Heart left ventricle (tissue), 13 donors: Measurements from ENCODE around the gene PRPF6.

Experiments
- POLR2A ChIP-seq, 2 donors: fragments of 450-650 bp; IDR thresholded peaks; one replicate each; pipeline ENCODE4 v1.6.1; 2017; ENCODE audit warnings: antibody characterized with exemption in 2 of 2, mild to moderate bottlenecking in 2 of 2, moderate library complexity in 2 of 2
- TF ChIP-seq, protein P1 (sequence below), 12 donors: fragments of 200-600 bp; sonication (generic) in 4 of 12; IDR thresholded peaks; one replicate each; pipeline versions ENCODE4 v1.5.0 to v1.8.0; 2018 to 2022; ENCODE audit warnings: antibody characterized with exemption in 12 of 12, mild to moderate bottlenecking in 5 of 12
- donor health status: ischemic (EF 13 %, LVEDD 7.1; RV severe dilation, severe dysfunction).
- donor health status: DM: no; HTN: yes; CAD: no.
- donor health status: DM: no; HTN: no; CAD: no.
- donor health status: ischemic (EF 25% LVEDD 6.9; RV normal size, moderate dysfunction).
- donor health status: ischemic (EF 25% LVEDD 5.7; RV mildly dilated, moderate dysfunction).
- donor health status: ischemic (EF 35%, LVEDD 5.7; RV mildly dilated, moderate dysfunction).
- donor health status: nonischemic (EF 11% LVEDD 7.7; RV severe dilation, severe dysfunction).
- donor health status: DM: yes; HTN: yes; CAD: no.
- donor health status: PGD.
- donor health status: ischemic (EF 29% LVEDD 5.4; RV normal size, mild dysfunction).
- donor health status: nonischemic (EF 23%, LVEDD 6.1; RV moderate dilation, normal function).

DNA sequence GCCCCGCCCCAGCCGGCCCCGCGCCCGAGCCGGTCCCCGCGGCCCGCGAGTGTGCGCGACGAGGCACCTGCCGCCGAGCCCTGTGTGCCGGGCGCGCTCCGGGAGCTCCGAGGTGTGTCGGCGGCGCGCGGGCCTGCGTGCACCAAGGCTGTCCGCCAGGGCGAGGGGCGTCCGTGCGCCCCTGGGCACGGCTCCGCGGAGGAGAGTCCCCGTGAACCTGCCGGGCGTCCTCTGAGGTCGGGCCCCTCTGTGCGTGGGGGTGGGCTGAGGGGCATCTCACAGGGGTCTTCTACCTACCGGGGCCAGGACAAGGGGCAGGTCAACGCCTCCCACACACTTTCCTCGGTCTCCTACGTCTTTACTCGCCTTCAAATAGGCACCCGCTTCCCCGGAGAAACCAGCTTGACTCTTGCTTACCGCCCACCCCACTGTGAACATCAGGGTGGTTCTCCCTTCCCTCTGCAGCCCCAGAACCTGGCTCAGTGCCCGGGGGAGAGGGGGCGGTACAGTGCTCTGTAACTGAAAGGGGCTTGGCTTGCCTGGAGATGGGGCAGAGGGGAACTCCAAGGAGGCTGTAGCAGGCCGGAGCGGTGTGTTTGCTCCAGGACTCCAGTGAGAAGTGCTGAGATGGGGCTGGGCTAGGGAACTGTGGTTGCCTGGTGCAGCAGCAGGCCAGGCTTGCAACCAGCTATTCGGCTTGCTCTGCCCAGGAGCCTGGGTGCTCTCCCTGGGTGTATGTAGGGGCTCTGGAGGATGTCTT is 1.2 kb upstream of the PRPF6 start, which contains the start of gene SAMD10:
- TF ChIP-seq, protein P1, sequence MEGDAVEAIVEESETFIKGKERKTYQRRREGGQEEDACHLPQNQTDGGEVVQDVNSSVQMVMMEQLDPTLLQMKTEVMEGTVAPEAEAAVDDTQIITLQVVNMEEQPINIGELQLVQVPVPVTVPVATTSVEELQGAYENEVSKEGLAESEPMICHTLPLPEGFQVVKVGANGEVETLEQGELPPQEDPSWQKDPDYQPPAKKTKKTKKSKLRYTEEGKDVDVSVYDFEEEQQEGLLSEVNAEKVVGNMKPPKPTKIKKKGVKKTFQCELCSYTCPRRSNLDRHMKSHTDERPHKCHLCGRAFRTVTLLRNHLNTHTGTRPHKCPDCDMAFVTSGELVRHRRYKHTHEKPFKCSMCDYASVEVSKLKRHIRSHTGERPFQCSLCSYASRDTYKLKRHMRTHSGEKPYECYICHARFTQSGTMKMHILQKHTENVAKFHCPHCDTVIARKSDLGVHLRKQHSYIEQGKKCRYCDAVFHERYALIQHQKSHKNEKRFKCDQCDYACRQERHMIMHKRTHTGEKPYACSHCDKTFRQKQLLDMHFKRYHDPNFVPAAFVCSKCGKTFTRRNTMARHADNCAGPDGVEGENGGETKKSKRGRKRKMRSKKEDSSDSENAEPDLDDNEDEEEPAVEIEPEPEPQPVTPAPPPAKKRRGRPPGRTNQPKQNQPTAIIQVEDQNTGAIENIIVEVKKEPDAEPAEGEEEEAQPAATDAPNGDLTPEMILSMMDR (IDR thresholded peaks at IDR 0.05), result peak in 1 of 12 donors; percentile 17
- no peak for TF ChIP-seq POLR2A (IDR thresholded peaks at IDR 0.05)
